SK-N-SH (cell line): ENCODE results near the gene PPL. TPM values are rescaled to one million over a fixed set of nuclear protein-coding genes. Genes with fewer than 3 reads are reported as not detected.

Experiments
- CTCF ChIA-PET: fragments of 300-600, 350-600 bp; formaldehyde crosslinking; extraction: SDS; loops from one replicate; lab custom pipeline; 2021; lab: Yijun Ruan, JAX
- POLR2A ChIA-PET: fragments of 350-600 bp; sonication (Branson Sonifier 250); formaldehyde crosslinking; extraction: SDS; loops from one replicate; lab custom pipeline; 2020; ENCODE audit warnings: antibody characterized with exemption, inconsistent platforms; lab: Yijun Ruan, JAX
- DNase-seq: peaks from one replicate; pipeline ENCODE4 v3.0.0; 2012
- H2AFZ ChIP-seq: fragments of 200-600 bp; sonication (generic); 2 replicates; pipeline ENCODE4 v1.8.1; 2016; ENCODE audit warnings: antibody characterized with exemption, mild to moderate bottlenecking, low read depth
- H3F3A ChIP-seq: fragments of 200-600 bp; sonication (generic); replicated peaks from 2 replicates; pipeline ENCODE3; 2016; ENCODE audit warnings: antibody characterized with exemption, mild to moderate bottlenecking; ENCODE audit not compliant: insufficient read depth
- H3K27ac ChIP-seq, 2 experiments: fragments of 200-500 bp in 1 of 2; fragments of 200-600 bp in 1 of 2; sonication (Bioruptor generic) in 1 of 2; sonication (generic), shearing (Covaris generic) in 1 of 2; 2 replicates each; pipeline versions ENCODE4 v1.5.1 to v1.6.1; 2014 to 2016; ENCODE audit warnings: low read depth in 2 of 2, inconsistent platforms in 1 of 2, low read length in 1 of 2, mild to moderate bottlenecking in 1 of 2, mixed read lengths in 1 of 2
- H3K27me3 ChIP-seq: fragments of 200-600 bp; sonication (generic), shearing (Covaris generic); 2 replicates; pipeline ENCODE4 v1.6.1; 2016; ENCODE audit warnings: mixed run types; ENCODE audit not compliant: insufficient read depth
- H3K36me3 ChIP-seq, 2 experiments: fragments of 200-500 bp in 1 of 2; fragments of 200-600 bp in 1 of 2; sonication (Bioruptor generic) in 1 of 2; sonication (generic) in 1 of 2; replicated peaks in 1 of 2; 2 replicates each; pipeline versions ENCODE3 to v1.5.1; 2014 to 2016; ENCODE audit warnings: low read length in 1 of 2, mild to moderate bottlenecking in 1 of 2; ENCODE audit not compliant: insufficient read depth in 2 of 2, control insufficient read depth in 1 of 2
- H3K4me1 ChIP-seq, 2 experiments: fragments of 200-500 bp in 1 of 2; fragments of 200-600 bp in 1 of 2; sonication (Bioruptor generic) in 1 of 2; sonication (generic), shearing (Covaris generic) in 1 of 2; 2 replicates each; pipeline versions ENCODE4 v1.5.1 to v1.6.1; 2014 to 2016; ENCODE audit warnings: low read depth in 1 of 2, low read length in 1 of 2, mixed run types in 1 of 2; ENCODE audit not compliant: insufficient read depth in 2 of 2, control insufficient read depth in 1 of 2
- H3K4me2 ChIP-seq: fragments of 200-600 bp; sonication (generic), shearing (Covaris generic); 2 replicates; pipeline ENCODE4 v1.6.1; 2017; ENCODE audit warnings: mixed run types
- H3K4me3 ChIP-seq, 2 experiments: fragments of 200-500 bp in 1 of 2; fragments of 200-600 bp in 1 of 2; sonication (Bioruptor generic) in 1 of 2; sonication (generic), shearing (Covaris generic) in 1 of 2; 2 replicates each; pipeline versions ENCODE4 v1.5.1 to v1.8.1; 2014 to 2016; ENCODE audit warnings: low read depth in 2 of 2, inconsistent platforms in 1 of 2, low read length in 1 of 2, mild to moderate bottlenecking in 1 of 2, mixed read lengths in 1 of 2, moderate library complexity in 1 of 2
- H3K79me2 ChIP-seq: fragments of 200-600 bp; sonication (generic); 2 replicates; pipeline ENCODE4 v1.8.1; 2017; ENCODE audit warnings: mild to moderate bottlenecking; ENCODE audit not compliant: insufficient read depth
- H3K9ac ChIP-seq: fragments of 200-600 bp; sonication (generic); 2 replicates; pipeline ENCODE4 v1.6.1; 2017; ENCODE audit warnings: mixed run types
- H3K9me2 ChIP-seq: fragments of 200-600 bp; sonication (generic); 2 replicates; pipeline ENCODE4 v1.6.1; 2017; ENCODE audit warnings: mixed run types
- H3K9me3 ChIP-seq: fragments of 200-600 bp; sonication (generic); 2 replicates; pipeline ENCODE4 v1.6.1; 2017; ENCODE audit warnings: mixed run types, mild to moderate bottlenecking, moderate library complexity
- H4K20me1 ChIP-seq: fragments of 200-600 bp; sonication (generic); 2 replicates; pipeline ENCODE4 v1.6.1; 2017; ENCODE audit warnings: mild to moderate bottlenecking, mixed run types; ENCODE audit not compliant: insufficient read depth
- CHD2 ChIP-seq: fragments of 150-350 bp; IDR thresholded peaks from 2 replicates; pipeline ENCODE4 v1.6.1; 2018; ENCODE audit warnings: low read length; ENCODE audit not compliant: partially characterized antibody
- CTCF ChIP-seq: fragments of 200-600 bp; sonication (generic); IDR thresholded peaks from 2 replicates; pipeline ENCODE4 v1.6.1; 2017; ENCODE audit warnings: antibody characterized with exemption, mild to moderate bottlenecking, moderate library complexity
- ELF1 ChIP-seq: IDR thresholded peaks from 2 replicates; pipeline ENCODE4 v1.4.0; 2012
- FOSL2 ChIP-seq: IDR thresholded peaks from 2 replicates; pipeline ENCODE4 v1.4.0; 2012; ENCODE audit warnings: low read depth, mild to moderate bottlenecking, moderate library complexity, borderline replicate concordance
- GABPA ChIP-seq: IDR thresholded peaks from 2 replicates; pipeline ENCODE4 v1.4.0; 2012; ENCODE audit warnings: low read depth, mild to moderate bottlenecking
- JUND ChIP-seq: IDR thresholded peaks from 2 replicates; pipeline ENCODE4 v1.4.0; 2012
- MEF2A ChIP-seq: IDR thresholded peaks from 2 replicates; pipeline ENCODE4 v1.4.0; 2012; ENCODE audit warnings: low read depth, borderline replicate concordance
- NRF1 ChIP-seq: IDR thresholded peaks from 2 replicates; pipeline ENCODE4 v1.6.1; 2012; ENCODE audit warnings: low read depth, mild to moderate bottlenecking, low read length
- RFX5 ChIP-seq: IDR thresholded peaks from 2 replicates; pipeline ENCODE4 v1.6.1; 2012; ENCODE audit warnings: mild to moderate bottlenecking, improper control_type of control experiment, low read length
- RXRA ChIP-seq: IDR thresholded peaks from 2 replicates; pipeline ENCODE4 v1.4.0; 2012; ENCODE audit warnings: low read depth, mild to moderate bottlenecking, borderline replicate concordance
- SIN3A ChIP-seq: IDR thresholded peaks from 2 replicates; pipeline ENCODE4 v1.6.1; 2012; ENCODE audit warnings: low read depth, mild to moderate bottlenecking, low read length, moderate library complexity, borderline replicate concordance
- TAF1 ChIP-seq: IDR thresholded peaks from 2 replicates; pipeline ENCODE4 v1.6.1; 2012; ENCODE audit warnings: low read depth, mild to moderate bottlenecking, low read length, moderate library complexity, borderline replicate concordance
- TCF12 ChIP-seq: IDR thresholded peaks from 2 replicates; pipeline ENCODE4 v1.4.0; 2012
- TEAD4 ChIP-seq: IDR thresholded peaks from 2 replicates; pipeline ENCODE4 v1.4.0; 2012; ENCODE audit warnings: mild to moderate bottlenecking, borderline replicate concordance; ENCODE audit not compliant: insufficient read depth
- USF1 ChIP-seq: IDR thresholded peaks from 2 replicates; pipeline ENCODE4 v1.4.0; 2012; ENCODE audit warnings: low read depth, borderline replicate concordance
- USF2 ChIP-seq: fragments of 150-350 bp; IDR thresholded peaks from 2 replicates; pipeline ENCODE4 v1.6.1; 2017; ENCODE audit warnings: antibody characterized with exemption, low read length, low read depth, borderline replicate concordance
- YY1 ChIP-seq: IDR thresholded peaks from 2 replicates; pipeline ENCODE4 v1.4.0; 2012; ENCODE audit warnings: low read depth, mild to moderate bottlenecking
- WGBS: methylation state at CpG from one replicate; pipeline ENCODE4 v1.1.6; 2017; ENCODE audit warnings: low lambda C conversion rate; 5-methylcytosine and 5-hydroxymethylcytosine counted together
- polyA plus RNA-seq, 3 experiments: library from polyadenylated mRNA; depleted of rRNA; stranded (reverse); fragments of >200 nt; gene quantifications; 2 replicates each; pipeline ENCODE4 v1.2.3, GENCODE V29; 2012
- TF ChIP-seq, protein P1 (sequence below): IDR thresholded peaks from 2 replicates; pipeline ENCODE4 v1.4.0; 2012; ENCODE audit warnings: low read depth
- TF ChIP-seq, protein P2 (sequence below): IDR thresholded peaks from 2 replicates; pipeline ENCODE4; 2012

The PPL gene
- polyA plus RNA-seq, 1 of the 3 experiments (the other 2 are of a cell fraction), result 24.6 TPM

GRCh38 chr16:4962716-4963115 lies 25.8 kb upstream of the PPL start (continued):
- TF ChIP-seq, protein P1, sequence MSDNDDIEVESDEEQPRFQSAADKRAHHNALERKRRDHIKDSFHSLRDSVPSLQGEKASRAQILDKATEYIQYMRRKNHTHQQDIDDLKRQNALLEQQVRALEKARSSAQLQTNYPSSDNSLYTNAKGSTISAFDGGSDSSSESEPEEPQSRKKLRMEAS, result no peak

DNA sequence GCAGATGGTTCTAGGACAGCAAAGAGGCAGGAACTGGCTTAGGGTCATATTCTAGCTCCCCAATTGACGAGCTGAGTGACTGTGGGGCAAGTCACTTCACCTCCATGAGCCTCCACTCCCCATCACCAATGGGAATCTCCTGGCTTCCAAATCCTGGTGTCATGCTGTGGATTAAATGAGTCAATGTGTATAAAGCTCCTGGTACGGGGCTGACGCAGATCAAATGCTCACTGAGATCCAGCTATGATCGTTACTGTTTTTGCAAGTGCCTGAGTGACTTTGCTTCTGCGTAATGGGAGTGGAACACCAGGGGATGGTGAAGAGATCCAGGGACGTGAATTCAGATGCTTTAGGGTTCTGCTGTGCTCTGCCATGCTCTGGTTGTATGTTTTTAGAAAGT lies 23.6 kb upstream of the PPL start:
- Histone ChIP-seq H3K4me2 (no peak overlapping the region), H2AFZ (no peak overlapping the region), H3K4me3 (no peak overlapping the region), H3K79me2 (no peaks in the 10 kb centered on the region), H3K27ac (no peak overlapping the region), H3K36me3 (no peaks in the 10 kb centered on the region), H3K9me3 (no peaks in the 10 kb centered on the region), H4K20me1 (no peaks in the 10 kb centered on the region), H3K9me2 (no peaks in the 10 kb centered on the region), H3K4me1 (peaks cover 0 to 8% of the 10 kb centered on the region in 2 experiments; a peak in 1 of 4 replicates), H3K9ac (no peak overlapping the region), H3F3A (peaks cover 8% of the 10 kb centered on the region), H3K27me3 (no peaks in the 10 kb centered on the region)
- TF ChIP-seq JUND (no peak), RXRA (no peak), FOSL2 (no peak), YY1 (no peak), CHD2 (no peak)
- CTCF ChIA-PET, result no interaction called here
- POLR2A ChIA-PET, result no interaction called here
- DNase-seq, result no peak
- 41% methylated on average over 6 of the region's 6 CpGs for WGBS

DNA sequence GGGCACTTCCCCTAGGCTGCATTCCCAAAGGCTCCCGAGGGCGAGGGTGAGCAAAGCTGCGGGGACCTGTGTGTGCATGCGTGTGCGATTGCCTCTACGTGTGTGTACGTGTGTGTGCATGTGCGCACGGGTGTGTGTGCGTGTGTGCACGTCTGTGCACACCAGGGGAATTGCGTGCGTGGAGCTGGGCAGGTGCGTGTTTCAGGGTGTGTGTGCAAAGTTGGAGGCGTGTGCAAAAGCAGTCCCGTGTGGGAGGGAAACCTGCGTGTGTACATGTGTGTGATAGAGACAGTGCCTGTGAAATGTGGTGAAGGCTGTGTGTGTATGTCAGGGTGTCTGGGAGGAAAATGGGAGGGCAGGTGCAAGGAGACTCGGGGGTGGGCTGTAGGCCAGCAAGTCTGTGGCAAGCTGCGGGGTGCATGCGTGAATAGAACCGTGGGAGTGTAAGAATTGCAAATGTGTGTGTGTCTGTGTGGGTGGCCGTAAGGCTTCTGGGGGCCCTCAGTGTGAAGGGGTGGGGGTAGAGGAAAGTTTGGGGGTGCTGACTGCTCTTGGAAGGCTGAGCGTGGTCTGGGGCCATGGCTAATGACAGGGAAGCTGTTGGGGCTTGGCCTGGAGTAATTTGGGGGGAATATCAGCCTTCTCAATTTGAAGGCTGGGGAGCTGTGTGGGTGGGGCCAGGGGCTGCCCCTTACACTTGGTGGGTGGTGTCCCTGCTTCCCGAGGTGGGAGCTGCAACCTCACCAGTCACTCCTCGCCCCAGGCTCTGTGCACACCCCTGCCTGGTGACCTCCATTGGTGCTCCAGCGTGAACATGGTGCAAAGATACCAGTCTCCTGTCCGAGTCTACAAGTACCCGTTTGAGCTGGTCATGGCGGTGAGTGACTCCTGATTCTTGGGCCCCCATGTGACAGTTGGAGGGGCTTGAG lies 21.8 kb upstream of the PPL start:
- WGBS, result 23% methylated on average over 28 of the region's 29 CpGs
- H3K9me2 ChIP-seq, result no peaks in the 10 kb centered on the region
- ChIA-PET CTCF (interaction anchor here (1.0 kb wide), 1 partner anchor 66 kb away, joined by 5 read pairs; no protein-coding TSS in a partner anchor), POLR2A (interaction anchor here (0.6 kb wide), 1 partner anchor 225 kb away, joined by 4 read pairs; the partner anchor contains the start of genes ANKS3 and DNAAF8)
- H3K27ac ChIP-seq, result no peak overlapping the region
- no peaks in the 10 kb centered on the region for H3K27me3 ChIP-seq
- peaks cover 8% of the 10 kb centered on the region for H3F3A ChIP-seq
- peak overlapping the region; percentile 48; the same call in 1 of the 2 replicates for H2AFZ ChIP-seq
- no peak for DNase-seq
- peak overlapping the region; percentile 80 for H3K4me2 ChIP-seq
- TF ChIP-seq GABPA (no peak), MEF2A (no peak), TEAD4 (no peak), RFX5 (no peak), NRF1 (no peak), CTCF (no peak), TCF12 (no peak), ELF1 (no peak), TAF1 (no peak), YY1 (no peak), SIN3A (no peak), USF1 (no peak), USF2 (no peak)
- TF ChIP-seq, protein P2, sequence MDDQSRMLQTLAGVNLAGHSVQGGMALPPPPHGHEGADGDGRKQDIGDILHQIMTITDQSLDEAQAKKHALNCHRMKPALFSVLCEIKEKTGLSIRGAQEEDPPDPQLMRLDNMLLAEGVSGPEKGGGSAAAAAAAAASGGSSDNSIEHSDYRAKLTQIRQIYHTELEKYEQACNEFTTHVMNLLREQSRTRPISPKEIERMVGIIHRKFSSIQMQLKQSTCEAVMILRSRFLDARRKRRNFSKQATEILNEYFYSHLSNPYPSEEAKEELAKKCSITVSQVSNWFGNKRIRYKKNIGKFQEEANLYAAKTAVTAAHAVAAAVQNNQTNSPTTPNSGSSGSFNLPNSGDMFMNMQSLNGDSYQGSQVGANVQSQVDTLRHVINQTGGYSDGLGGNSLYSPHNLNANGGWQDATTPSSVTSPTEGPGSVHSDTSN, result no peak
- no peaks in the 10 kb centered on the region for H4K20me1 ChIP-seq
- no peak overlapping the region for H3K9ac ChIP-seq
- H3K4me3 ChIP-seq, result peak overlapping the region; percentile 43 to 53
- H3K36me3 ChIP-seq, result no peaks in the 10 kb centered on the region
- peaks cover 0 to 8% of the 10 kb centered on the region in 2 experiments; a peak in 1 of 4 replicates for H3K4me1 ChIP-seq
- H3K9me3 ChIP-seq, result no peaks in the 10 kb centered on the region
- H3K79me2 ChIP-seq, result no peaks in the 10 kb centered on the region
